Thyroid gland (tissue), 4 donors: ENCODE measurements around the gene PLPPR5. TPM values are rescaled to one million over a fixed set of nuclear protein-coding genes. Genes with fewer than 3 reads are reported as not detected.
"Not testable (repeated sequence)": the region's sequence is repeated elsewhere in the genome, so short reads cannot be mapped to it uniquely, and the experiment has no call there.

Source experiments
- DNase-seq, 2 donors: peaks; one replicate each; pipeline ENCODE4 v3.0.0-alpha.2; 2019
- H3K27ac ChIP-seq, 3 donors: fragments of 200-600 bp; sonication (generic); 1 replicate in 2 of 3; 2 replicates in 1 of 3; pipeline ENCODE4 v1.5.1; 2016 to 2019; ENCODE audit warnings: mild to moderate bottlenecking in 1 of 3, moderate library complexity in 1 of 3
- H3K27me3 ChIP-seq: fragments of 200-600 bp; sonication (generic); one replicate; pipeline ENCODE4 v1.5.1; 2019
- H3K36me3 ChIP-seq, 2 donors: fragments of 200-600 bp; sonication (generic); one replicate each; pipeline ENCODE4 v1.5.1; 2016 to 2019
- H3K4me1 ChIP-seq, 2 donors: fragments of 200-600 bp; sonication (generic); one replicate each; pipeline ENCODE4 v1.5.1; 2017 to 2019
- H3K4me3 ChIP-seq, 3 donors: fragments of 200-600 bp; sonication (generic); replicated peaks in 1 of 3; 1 replicate in 2 of 3; 2 replicates in 1 of 3; pipeline ENCODE4 v1.5.1; 2016; ENCODE audit warnings: mild to moderate bottlenecking in 1 of 3
- H3K9me3 ChIP-seq: fragments of 200-600 bp; sonication (generic); one replicate; pipeline ENCODE4 v1.5.1; 2017
- POLR2A ChIP-seq, 2 donors: fragments of 450-650 bp; IDR thresholded peaks; one replicate each; pipeline ENCODE4 v1.6.1; 2017; ENCODE audit warnings: antibody characterized with exemption in 2 of 2, mild to moderate bottlenecking in 2 of 2, moderate library complexity in 1 of 2
- WGBS, 2 donors: methylation state at CpG; one replicate each; pipeline ENCODE4 v1.1.5; 2017; 5-methylcytosine and 5-hydroxymethylcytosine counted together
- intact Hi-C: fragments of 100-400 bp; cut with DNase I; formaldehyde crosslinking; loops from one replicate; pipeline ENCODE4 v1.15.1; 2023
- total RNA-seq, 4 donors: library from RNA; depleted of rRNA; stranded (reverse); fragments of >200 nt; gene quantifications; one replicate each; pipeline ENCODE4 v1.2.3, GENCODE V29; 2016
- TF ChIP-seq, protein P1 (sequence below), 6 experiments: fragments of 200-600 bp in 3 of 6; fragments of 450-650 bp in 3 of 6; sonication (generic) in 3 of 6; IDR thresholded peaks; one replicate each; pipeline ENCODE4 v1.5.1; 2016 to 2019; ENCODE audit warnings: antibody characterized with exemption in 6 of 6, mild to moderate bottlenecking in 2 of 6, inconsistent platforms in 1 of 6, moderate library complexity in 1 of 6

Gene PLPPR5, protein sequence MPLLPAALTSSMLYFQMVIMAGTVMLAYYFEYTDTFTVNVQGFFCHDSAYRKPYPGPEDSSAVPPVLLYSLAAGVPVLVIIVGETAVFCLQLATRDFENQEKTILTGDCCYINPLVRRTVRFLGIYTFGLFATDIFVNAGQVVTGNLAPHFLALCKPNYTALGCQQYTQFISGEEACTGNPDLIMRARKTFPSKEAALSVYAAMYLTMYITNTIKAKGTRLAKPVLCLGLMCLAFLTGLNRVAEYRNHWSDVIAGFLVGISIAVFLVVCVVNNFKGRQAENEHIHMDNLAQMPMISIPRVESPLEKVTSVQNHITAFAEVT
- not detected for total RNA-seq

DNA sequence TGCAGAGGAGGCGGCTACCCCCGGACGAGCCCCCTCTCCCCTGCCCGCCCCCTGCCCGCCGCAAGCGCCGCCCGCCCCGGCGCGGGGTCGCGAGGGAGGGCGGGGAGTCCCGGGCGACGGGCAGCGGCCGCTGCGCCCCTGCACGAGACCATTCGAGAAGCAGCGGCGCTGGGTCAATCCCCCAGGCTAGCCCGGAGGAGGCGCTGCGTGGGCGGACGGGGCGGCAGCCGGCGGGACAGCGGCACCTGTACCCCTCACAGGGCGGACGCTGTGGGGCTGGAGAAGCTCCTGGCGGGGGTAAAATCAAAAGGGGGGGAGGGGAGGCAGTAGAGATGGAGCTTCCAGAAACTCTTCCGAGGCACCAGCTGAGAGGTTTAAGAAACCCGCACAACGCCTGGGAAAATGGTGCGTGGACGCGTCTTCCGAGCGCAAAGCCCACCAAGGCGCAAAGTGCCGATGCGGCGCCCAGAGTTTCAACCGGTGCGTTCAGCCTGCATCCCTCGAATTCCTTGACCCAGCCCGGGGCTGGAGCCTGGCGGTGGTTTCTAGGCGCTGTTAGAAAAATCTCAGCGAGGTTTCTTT lies at the start of gene PLPPR5:
TSS of gene PLPPR5 (minus strand) at position 1 of the 582 bp plus-strand sequence. CDS start 190 bp downstream, outside the sequence.
- WGBS, 2 donors: 1 to 2% methylated on average over 17 to 22 of the region's 56 CpGs
- H3K9me3 ChIP-seq: no peaks in the 10 kb centered on the region
- no peak for DNase-seq
- H3K4me1 ChIP-seq: peaks cover 0 to 16% of the 10 kb centered on the region in 2 donors
- H3K27me3 ChIP-seq: peaks cover 8% of the 10 kb centered on the region
- no peak for TF ChIP-seq POLR2A (IDR thresholded peaks at IDR 0.05)
- TF ChIP-seq, protein P1, sequence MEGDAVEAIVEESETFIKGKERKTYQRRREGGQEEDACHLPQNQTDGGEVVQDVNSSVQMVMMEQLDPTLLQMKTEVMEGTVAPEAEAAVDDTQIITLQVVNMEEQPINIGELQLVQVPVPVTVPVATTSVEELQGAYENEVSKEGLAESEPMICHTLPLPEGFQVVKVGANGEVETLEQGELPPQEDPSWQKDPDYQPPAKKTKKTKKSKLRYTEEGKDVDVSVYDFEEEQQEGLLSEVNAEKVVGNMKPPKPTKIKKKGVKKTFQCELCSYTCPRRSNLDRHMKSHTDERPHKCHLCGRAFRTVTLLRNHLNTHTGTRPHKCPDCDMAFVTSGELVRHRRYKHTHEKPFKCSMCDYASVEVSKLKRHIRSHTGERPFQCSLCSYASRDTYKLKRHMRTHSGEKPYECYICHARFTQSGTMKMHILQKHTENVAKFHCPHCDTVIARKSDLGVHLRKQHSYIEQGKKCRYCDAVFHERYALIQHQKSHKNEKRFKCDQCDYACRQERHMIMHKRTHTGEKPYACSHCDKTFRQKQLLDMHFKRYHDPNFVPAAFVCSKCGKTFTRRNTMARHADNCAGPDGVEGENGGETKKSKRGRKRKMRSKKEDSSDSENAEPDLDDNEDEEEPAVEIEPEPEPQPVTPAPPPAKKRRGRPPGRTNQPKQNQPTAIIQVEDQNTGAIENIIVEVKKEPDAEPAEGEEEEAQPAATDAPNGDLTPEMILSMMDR (IDR thresholded peaks at IDR 0.05): no peak
- peak within 1 kb of the TSS in 1 of 3 donors; percentile 24 for H3K4me3 ChIP-seq
- no peaks in the 10 kb centered on the region for H3K36me3 ChIP-seq
- intact Hi-C loops: no loop called here
- H3K27ac ChIP-seq: no peak within 1 kb of the TSS

DNA sequence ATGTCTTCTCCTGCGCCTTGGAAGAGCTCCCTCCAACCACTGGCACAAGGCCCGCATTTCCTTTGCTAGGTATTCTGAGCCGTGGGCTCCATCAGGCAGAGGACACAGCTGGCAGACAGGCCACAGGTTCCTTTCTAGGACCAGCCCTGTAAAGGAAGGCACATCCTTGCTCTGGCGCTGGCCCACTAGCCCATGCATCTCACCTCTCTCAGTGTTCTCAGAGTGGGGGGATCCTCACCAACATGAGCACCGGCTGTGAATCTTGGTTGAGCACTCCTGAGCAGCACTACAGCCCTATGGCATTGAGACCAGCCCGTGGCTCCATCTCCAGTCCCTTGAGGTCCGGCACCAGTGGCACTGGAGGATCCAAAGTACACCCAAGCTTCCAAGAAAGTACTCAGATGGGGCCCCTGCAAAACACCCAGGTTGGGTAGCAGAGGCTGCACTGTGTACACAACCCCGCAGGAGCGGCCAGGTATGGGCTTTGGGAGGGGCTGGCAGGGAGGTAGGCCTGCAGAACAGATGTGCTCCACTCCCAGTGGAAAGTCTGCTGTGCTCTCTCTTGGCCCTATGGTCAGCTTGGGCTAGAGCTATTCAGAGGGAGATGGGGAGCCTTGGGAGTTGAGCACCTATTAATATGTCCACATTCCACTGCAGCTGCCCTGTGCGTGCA lies 47.1 kb upstream of the PLPPR5 start:
- Histone ChIP-seq H3K36me3 (no peaks in the 10 kb centered on the region), H3K9me3 (no peaks in the 10 kb centered on the region), H3K4me1 (no peaks in the 10 kb centered on the region), H3K27ac (no peak overlapping the region), H3K4me3 (no peak overlapping the region), H3K27me3 (no peaks in the 10 kb centered on the region)
- DNase-seq: no peak
- intact Hi-C loops: no loop called here
- WGBS, 2 donors: 92 to 97% methylated on average over 6 to 7 of the region's 10 CpGs
- TF ChIP-seq POLR2A (IDR thresholded peaks at IDR 0.05): no peak
- TF ChIP-seq, protein P1 (IDR thresholded peaks at IDR 0.05): no peak

DNA sequence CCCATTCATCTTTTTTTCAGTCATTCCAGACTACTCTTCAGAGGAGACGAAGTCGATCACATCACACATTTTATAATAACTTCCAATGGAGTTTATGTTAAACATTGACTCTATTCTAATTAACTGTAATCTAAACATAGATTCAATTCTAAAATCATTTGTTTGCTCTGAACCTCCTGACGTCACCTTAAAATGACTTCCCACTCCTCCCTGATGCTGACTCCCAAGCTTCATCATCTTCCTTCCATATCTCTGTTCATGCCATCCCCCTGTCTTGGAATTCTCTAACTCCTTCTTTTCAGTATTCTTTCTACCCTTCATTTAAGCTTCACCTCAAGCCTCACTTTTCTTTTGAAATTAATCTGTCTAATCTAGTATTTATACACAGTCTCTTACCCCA lies 45.1 kb upstream of the PLPPR5 start:
- H3K27me3 ChIP-seq: no peaks in the 10 kb centered on the region
- 88 to 90% methylated on average over 3 of the region's 3 CpGs for WGBS, 2 donors
- H3K4me1 ChIP-seq: no peaks in the 10 kb centered on the region
- TF ChIP-seq POLR2A (IDR thresholded peaks at IDR 0.05): no peak
- TF ChIP-seq, protein P1 (IDR thresholded peaks at IDR 0.05): no peak
- no peaks in the 10 kb centered on the region for H3K36me3 ChIP-seq
- H3K9me3 ChIP-seq: no peaks in the 10 kb centered on the region
- no peak overlapping the region for H3K4me3 ChIP-seq
- no peak overlapping the region for H3K27ac ChIP-seq
- DNase-seq: no peak
- intact Hi-C loops: no loop called here

DNA sequence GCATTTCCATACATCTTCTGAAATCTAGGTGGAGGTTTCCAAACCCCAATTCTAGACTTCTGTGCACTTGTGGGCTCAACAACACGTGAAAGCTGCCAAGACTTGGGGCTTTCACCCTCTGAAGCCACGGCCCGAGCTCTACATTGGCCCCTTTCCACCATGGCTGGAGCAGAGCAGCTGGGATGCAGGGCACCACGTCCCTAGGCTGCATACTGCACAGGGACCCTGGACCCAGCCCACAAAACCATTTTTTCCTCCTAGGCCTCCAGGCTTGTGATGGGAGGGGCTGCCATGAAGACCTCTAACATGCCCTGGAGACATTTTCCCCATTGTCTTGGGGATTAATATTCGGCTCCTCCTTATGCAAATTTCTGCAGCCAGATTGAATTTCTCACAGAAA lies 32.1 kb upstream of the PLPPR5 start:
- H3K36me3 ChIP-seq, intact Hi-C loops, H3K4me1 ChIP-seq, DNase-seq, H3K27ac ChIP-seq, H3K4me3 ChIP-seq, H3K27me3 ChIP-seq, H3K9me3 ChIP-seq: not testable (repeated sequence)
- WGBS, 2 donors: 66 to 75% methylated on average over 5 of the region's 5 CpGs

DNA sequence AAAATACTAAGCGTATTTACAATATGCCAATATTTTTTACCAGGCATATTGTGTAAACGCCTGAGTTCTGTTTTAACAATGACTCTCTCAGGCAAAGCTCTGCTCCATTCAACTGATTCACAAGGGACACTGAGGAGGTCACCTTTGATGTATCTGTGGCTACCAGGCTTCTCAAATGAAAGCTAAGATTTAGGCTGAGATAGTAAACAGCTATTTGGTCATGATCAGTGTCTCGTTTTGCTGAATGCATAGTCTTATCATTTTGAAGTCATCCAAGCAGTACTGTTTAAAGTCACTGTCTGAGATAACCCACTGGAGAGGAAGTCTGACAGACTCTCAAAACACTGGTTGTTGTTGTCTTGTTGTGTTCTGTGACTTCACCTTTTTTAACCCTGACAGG lies 13.7 kb upstream of the PLPPR5 start:
- TF ChIP-seq POLR2A (IDR thresholded peaks at IDR 0.05): no peak
- TF ChIP-seq, protein P1 (IDR thresholded peaks at IDR 0.05): no peak
- WGBS, 2 donors: 58 to 60% methylated on average over 3 of the region's 3 CpGs
- no peak for DNase-seq
- Histone ChIP-seq H3K9me3 (no peaks in the 10 kb centered on the region), H3K4me1 (no peaks in the 10 kb centered on the region), H3K27ac (no peak overlapping the region), H3K27me3 (no peaks in the 10 kb centered on the region), H3K4me3 (no peak overlapping the region), H3K36me3 (no peaks in the 10 kb centered on the region)
- intact Hi-C loops: no loop called here
